Tibial nerve (tissue), 4 donors: Measurements from ENCODE around the gene RGS7. TPM values are rescaled to one million over a fixed set of nuclear protein-coding genes. Genes with fewer than 3 reads are reported as not detected.

Source experiments
- DNase-seq, 2 donors: peaks; one replicate each; pipeline ENCODE4 v3.0.0-alpha.2; 2019; ENCODE audit warnings: low spot score in 2 of 2
- H3K27ac ChIP-seq, 4 donors: fragments of 200-600 bp; sonication (generic) in 3 of 4; one replicate each; pipeline ENCODE4 v1.5.1; 2017 to 2019; ENCODE audit warnings: mild to moderate bottlenecking in 1 of 4
- H3K27me3 ChIP-seq, 2 donors: fragments of 200-600 bp; sonication (generic) in 1 of 2; one replicate each; pipeline versions ENCODE4 v1.5.1 to v1.6.0; 2017 to 2019
- H3K36me3 ChIP-seq, 3 donors: fragments of 200-600 bp; sonication (generic); one replicate each; pipeline ENCODE4 v1.5.1; 2018 to 2019
- H3K4me1 ChIP-seq, 4 donors: fragments of 200-600 bp; sonication (generic) in 3 of 4; one replicate each; pipeline ENCODE4 v1.5.1; 2017 to 2019
- H3K4me3 ChIP-seq, 4 donors: fragments of 200-600 bp; sonication (generic) in 3 of 4; one replicate each; pipeline ENCODE4 v1.5.1; 2017 to 2019; ENCODE audit warnings: mild to moderate bottlenecking in 1 of 4, moderate library complexity in 1 of 4
- H3K9me3 ChIP-seq, 4 donors: fragments of 200-600 bp; sonication (generic) in 3 of 4; one replicate each; pipeline ENCODE4 v1.5.1; 2017 to 2019
- CTCF ChIP-seq, 5 experiments: fragments of 200-600 bp in 3 of 5; fragments of 450-650 bp in 2 of 5; sonication (generic) in 3 of 5; IDR thresholded peaks; one replicate each; pipeline ENCODE4 v1.5.1; 2016 to 2019; ENCODE audit warnings: antibody characterized with exemption in 5 of 5, mild to moderate bottlenecking in 3 of 5, moderate library complexity in 2 of 5
- EP300 ChIP-seq, 2 donors: sonication (generic); formaldehyde crosslinking; IDR thresholded peaks; one replicate each; pipeline ENCODE4 v1.6.1; 2017; ENCODE audit warnings: antibody characterized with exemption in 2 of 2, mild to moderate bottlenecking in 1 of 2
- POLR2A ChIP-seq, 2 donors: fragments of 450-650 bp; IDR thresholded peaks; one replicate each; pipeline ENCODE4 v1.6.1; 2017; ENCODE audit warnings: antibody characterized with exemption in 2 of 2, mild to moderate bottlenecking in 2 of 2, moderate library complexity in 2 of 2
- WGBS, 2 donors: methylation state at CpG; one replicate each; pipeline ENCODE4 v1.1.5; 2018; 5-methylcytosine and 5-hydroxymethylcytosine counted together
- total RNA-seq, 4 donors: library from RNA; depleted of rRNA; stranded (reverse); fragments of >200 nt; gene quantifications; one replicate each; pipeline ENCODE4 v1.1.0, GENCODE V29; 2016

The RGS7 gene
- total RNA-seq, 4 donors from 2014 or later, result 0.39 to 1.5 (median 1.0) TPM; not detected in 1

- no peaks in the 10 kb centered on the region for H3K27me3 ChIP-seq
- no peak for TF ChIP-seq POLR2A (IDR thresholded peaks at IDR 0.05)
- peak in 2 of 5 experiments; percentile 9 to 10 for TF ChIP-seq CTCF (IDR thresholded peaks at IDR 0.05)
- H3K4me1 ChIP-seq, result no peaks in the 10 kb centered on the region
- H3K36me3 ChIP-seq, result no peaks in the 10 kb centered on the region
- 73% methylated on average over 10 of the region's 10 CpGs for WGBS, 2 donors
- H3K9me3 ChIP-seq, result no peaks in the 10 kb centered on the region
- H3K4me3 ChIP-seq, result no peak overlapping the region
- H3K27ac ChIP-seq, result no peak overlapping the region
- no peak for DNase-seq
Observed at GRCh38 chr1:240967070-240967724, 389.8 kb downstream of the RGS7 start.

GRCh38 chr1:240965581-240966091 lies 391.4 kb downstream of the RGS7 start:
- no peaks in the 10 kb centered on the region for H3K36me3 ChIP-seq
- WGBS, 2 donors, result 45 to 50% methylated on average over 10 of the region's 10 CpGs
- H3K27ac ChIP-seq, result no peak overlapping the region

GRCh38 chr1:240962086-240962485 lies 394.9 kb downstream of the RGS7 start:
- no peaks in the 10 kb centered on the region for H3K9me3 ChIP-seq
- DNase-seq, result no peak
- H3K27ac ChIP-seq, result no peak overlapping the region
- no peak for TF ChIP-seq CTCF (IDR thresholded peaks at IDR 0.05)
- no peak for TF ChIP-seq EP300 (IDR thresholded peaks at IDR 0.05)
- no peak for TF ChIP-seq POLR2A (IDR thresholded peaks at IDR 0.05)
- no peaks in the 10 kb centered on the region for H3K4me1 ChIP-seq
- H3K27me3 ChIP-seq, result no peaks in the 10 kb centered on the region
- H3K4me3 ChIP-seq, result no peak overlapping the region
- WGBS, 2 donors, result 73 to 85% methylated on average over 4 of the region's 4 CpGs
- H3K36me3 ChIP-seq, result no peaks in the 10 kb centered on the region

More at GRCh38 chr1:240965581-240966091, 391.4 kb downstream of the RGS7 start:
- no peaks in the 10 kb centered on the region for H3K4me1 ChIP-seq
- H3K4me3 ChIP-seq, result no peak overlapping the region
- no peaks in the 10 kb centered on the region for H3K9me3 ChIP-seq
- no peaks in the 10 kb centered on the region for H3K27me3 ChIP-seq
- TF ChIP-seq POLR2A (IDR thresholded peaks at IDR 0.05), result no peak
- DNase-seq, result no peak

- DNase-seq, result no peak
- Histone ChIP-seq H3K36me3 (no peaks in the 10 kb centered on the region), H3K27ac (no peak overlapping the region), H3K9me3 (no peaks in the 10 kb centered on the region), H3K27me3 (no peaks in the 10 kb centered on the region), H3K4me1 (no peaks in the 10 kb centered on the region), H3K4me3 (no peak overlapping the region)
- WGBS, 2 donors, result 84 to 88% methylated on average over 2 of the region's 2 CpGs
- TF ChIP-seq EP300 (IDR thresholded peaks at IDR 0.05) (no peak), CTCF (IDR thresholded peaks at IDR 0.05) (no peak), POLR2A (IDR thresholded peaks at IDR 0.05) (no peak)
Observed at GRCh38 chr1:240956424-240956823, 400.6 kb downstream of the RGS7 start.

- H3K27me3 ChIP-seq, result no peaks in the 10 kb centered on the region
- DNase-seq, result no peak
- no peaks in the 10 kb centered on the region for H3K9me3 ChIP-seq
- no peaks in the 10 kb centered on the region for H3K36me3 ChIP-seq
- H3K4me3 ChIP-seq, result no peak overlapping the region
- no peaks in the 10 kb centered on the region for H3K4me1 ChIP-seq
- TF ChIP-seq EP300 (IDR thresholded peaks at IDR 0.05) (no peak), CTCF (IDR thresholded peaks at IDR 0.05) (no peak), POLR2A (IDR thresholded peaks at IDR 0.05) (no peak)
- 50 to 68% methylated on average over 2 of the region's 2 CpGs for WGBS, 2 donors
- H3K27ac ChIP-seq, result no peak overlapping the region
Observed at GRCh38 chr1:240956020-240956419, 401.0 kb downstream of the RGS7 start.
